ENCODE data around the gene ISG20.

The ISG20 gene

DNA sequence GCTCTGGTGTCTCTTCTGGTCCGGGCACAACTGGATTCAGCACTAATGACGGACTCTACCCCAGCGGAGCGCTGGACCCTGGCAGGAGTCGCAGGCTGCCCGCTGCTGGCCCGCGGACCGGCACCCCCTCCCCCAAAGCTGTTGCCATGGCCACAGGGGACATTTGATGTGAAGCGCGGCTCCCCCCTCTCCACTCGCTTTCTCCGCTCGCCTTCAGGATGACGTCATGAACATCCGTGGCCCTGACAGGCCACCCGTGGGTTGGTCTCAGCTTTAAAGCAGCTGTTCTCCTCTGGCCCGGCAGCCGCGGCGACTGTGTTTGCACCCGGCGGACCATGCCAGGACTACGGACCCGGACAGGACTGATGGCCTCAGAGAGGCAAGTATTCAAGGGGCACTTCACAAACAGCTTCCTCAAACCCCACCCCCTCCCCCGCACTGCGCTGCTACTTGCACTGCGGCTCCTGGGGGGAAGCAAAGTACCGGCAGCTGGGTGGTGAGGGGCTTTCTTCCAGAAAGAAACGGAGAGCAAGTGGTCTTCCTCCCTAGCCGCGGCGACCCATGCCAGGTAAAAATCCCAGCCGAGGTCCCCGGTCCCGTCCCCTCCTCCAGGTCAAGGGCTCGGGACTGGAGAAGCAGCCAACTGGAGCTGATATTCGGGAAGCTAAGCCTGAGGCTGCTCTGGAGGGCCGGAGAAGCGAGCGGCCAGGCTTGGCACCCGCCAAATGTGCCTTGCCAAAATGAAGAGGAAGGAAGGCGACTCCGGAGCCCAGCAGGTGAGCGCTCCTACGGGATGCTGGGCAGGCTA is 34.2 kb upstream of the ISG20 start:
- Histone ChIP-seq H3K4me3 (ENCODE audit: insufficient read depth in 1 of 2, low read depth in 1 of 2, low read length in 2 of 2) (peak overlapping the region in 1 of 2 experiments; percentile 31), H3K18ac (ENCODE audit: low read depth in 1 of 2, low read length in 2 of 2) (no peak overlapping the region), H3K23ac (ENCODE audit: low read length in 2 of 2) (peak overlapping the region in 1 of 2 experiments; percentile 60), H3K4ac (ENCODE audit: low read depth in 1 of 2, low read length in 2 of 2) (no peak overlapping the region), H2BK5ac (ENCODE audit: low read depth, low read length, poor library complexity, severe bottlenecking) (no peak overlapping the region), H3K27ac (ENCODE audit: low read length, poor library complexity, severe bottlenecking) (no peak overlapping the region), H2BK15ac (ENCODE audit: low read depth, poor library complexity, severe bottlenecking) (no peak overlapping the region), H3K4me1 (ENCODE audit: control insufficient read depth, insufficient read depth, low read depth, low read length) (peaks cover 18% of the 10 kb centered on the region), H2AFZ (ENCODE audit: low read depth, low read length) (no peak overlapping the region), H3K9ac (ENCODE audit: low read length) (no peak overlapping the region), H2BK120ac (ENCODE audit: low read depth, low read length) (no peak overlapping the region), H2AK5ac (ENCODE audit: low read length, severe bottlenecking) (no peak overlapping the region), H3K27me3 (ENCODE audit: control insufficient read depth in 1 of 2, insufficient read depth in 1 of 2, low read length in 2 of 2) (peaks cover 63 to 64% of the 10 kb centered on the region in 2 experiments), H4K8ac (ENCODE audit: low read length) (no peak overlapping the region), H3K79me1 (replicated peaks; ENCODE audit: low read length, poor library complexity, severe bottlenecking) (no peaks in the 10 kb centered on the region), H2BK12ac (ENCODE audit: low read length in 2 of 2) (no peak overlapping the region), H3K4me2 (ENCODE audit: low read length, poor library complexity, severe bottlenecking) (no peak overlapping the region), H3K14ac (ENCODE audit: low read length in 2 of 2) (no peak overlapping the region), H3K36me3 (ENCODE audit: control insufficient read depth in 1 of 2, insufficient read depth in 2 of 2, low read depth in 1 of 2, low read length in 2 of 2) (no peaks in the 10 kb centered on the region), H3K9me3 (ENCODE audit: control insufficient read depth, low read length) (no peaks in the 10 kb centered on the region), H4K91ac (ENCODE audit: low read length) (no peak overlapping the region)
- no peak for DNase-seq
- WGBS: 1% methylated on average over 43 of the region's 46 CpGs

DNA sequence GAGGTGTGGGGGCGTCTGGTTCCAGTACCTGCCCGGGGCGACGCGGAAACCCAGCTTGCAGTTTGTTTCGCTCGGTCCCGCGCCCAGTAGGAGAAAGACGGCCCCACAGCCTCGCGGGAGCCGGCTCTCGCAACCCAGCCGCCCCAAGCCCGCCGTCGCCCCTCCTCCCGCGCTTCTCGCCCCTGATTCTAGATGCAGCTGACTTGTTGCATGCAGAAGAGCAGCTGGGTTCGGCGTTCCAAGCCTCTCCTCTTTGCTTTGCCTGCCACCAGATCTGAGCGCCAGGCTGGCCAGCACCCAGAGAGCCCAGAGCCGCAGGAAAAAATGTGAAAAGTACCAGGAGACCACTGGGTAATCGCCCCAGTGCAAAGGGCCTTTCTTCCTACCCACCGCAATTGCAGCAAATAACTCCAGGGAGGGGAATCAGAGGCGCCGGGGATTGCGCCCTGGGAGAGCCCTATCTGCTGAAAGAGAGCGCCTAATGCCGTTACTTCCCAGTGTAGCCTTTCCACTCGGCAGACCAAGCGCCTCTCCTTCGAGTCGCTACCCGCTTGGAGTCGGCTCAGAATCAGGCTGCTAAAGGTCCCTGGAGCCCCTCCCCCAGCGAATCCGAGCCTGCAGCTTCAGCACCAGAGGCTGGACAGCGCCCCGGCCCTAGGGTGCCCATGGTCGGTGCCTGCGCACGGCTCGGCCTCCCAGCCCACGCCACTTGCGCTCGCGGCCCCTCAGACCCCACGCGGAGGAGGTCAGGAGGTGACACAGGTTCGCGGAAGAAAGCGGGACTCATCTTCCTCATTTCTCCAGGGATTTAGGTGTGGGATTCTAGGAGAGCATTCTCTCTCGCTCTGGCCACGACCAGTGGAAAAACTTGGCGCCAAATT is 33.4 kb upstream of the ISG20 start:
- Histone ChIP-seq H3K4me1 (ENCODE audit: control insufficient read depth, insufficient read depth, low read depth, low read length) (peaks cover 18% of the 10 kb centered on the region), H3K27ac (ENCODE audit: low read length, poor library complexity, severe bottlenecking) (no peak overlapping the region), H4K91ac (ENCODE audit: low read length) (no peak overlapping the region), H3K79me1 (replicated peaks; ENCODE audit: low read length, poor library complexity, severe bottlenecking) (no peaks in the 10 kb centered on the region), H3K36me3 (ENCODE audit: control insufficient read depth in 1 of 2, insufficient read depth in 2 of 2, low read depth in 1 of 2, low read length in 2 of 2) (no peaks in the 10 kb centered on the region), H3K9ac (ENCODE audit: low read length) (no peak overlapping the region), H3K14ac (ENCODE audit: low read length in 2 of 2) (no peak overlapping the region), H2BK5ac (ENCODE audit: low read depth, low read length, poor library complexity, severe bottlenecking) (no peak overlapping the region), H3K4me2 (ENCODE audit: low read length, poor library complexity, severe bottlenecking) (peak overlapping the region; percentile 6), H4K8ac (ENCODE audit: low read length) (no peak overlapping the region), H2BK15ac (ENCODE audit: low read depth, poor library complexity, severe bottlenecking) (peak overlapping the region; percentile 6), H2AK5ac (ENCODE audit: low read length, severe bottlenecking) (no peak overlapping the region), H3K9me3 (ENCODE audit: control insufficient read depth, low read length) (no peaks in the 10 kb centered on the region), H3K23ac (ENCODE audit: low read length in 2 of 2) (peak overlapping the region; percentile 41 to 50), H3K4ac (ENCODE audit: low read depth in 1 of 2, low read length in 2 of 2) (no peak overlapping the region), H2AFZ (ENCODE audit: low read depth, low read length) (no peak overlapping the region), H3K4me3 (ENCODE audit: insufficient read depth in 1 of 2, low read depth in 1 of 2, low read length in 2 of 2) (peak overlapping the region in 1 of 2 experiments; percentile 31), H3K27me3 (ENCODE audit: control insufficient read depth in 1 of 2, insufficient read depth in 1 of 2, low read length in 2 of 2) (peaks cover 68 to 69% of the 10 kb centered on the region in 2 experiments), H3K18ac (ENCODE audit: low read depth in 1 of 2, low read length in 2 of 2) (no peak overlapping the region), H2BK12ac (ENCODE audit: low read length in 2 of 2) (no peak overlapping the region), H2BK120ac (ENCODE audit: low read depth, low read length) (no peak overlapping the region)
- 2% methylated on average over 58 of the region's 58 CpGs for WGBS
- DNase-seq: peak; percentile 54

- no peak overlapping the region for H3K4me3 ChIP-seq (ENCODE audit: insufficient read depth in 1 of 2, low read depth in 1 of 2, low read length in 2 of 2)
These were observed 32.6 kb upstream of the ISG20 start for GRCh38 chr15:88606070-88606794.

More at GRCh38 chr15:88606070-88606794, 32.6 kb upstream of the ISG20 start:
- H2BK15ac ChIP-seq (ENCODE audit: low read depth, poor library complexity, severe bottlenecking): no peak overlapping the region
- H3K4me1 ChIP-seq (ENCODE audit: control insufficient read depth, insufficient read depth, low read depth, low read length): peaks cover 22% of the 10 kb centered on the region
- H2AK5ac ChIP-seq (ENCODE audit: low read length, severe bottlenecking): no peak overlapping the region
- H2BK12ac ChIP-seq (ENCODE audit: low read length in 2 of 2): no peak overlapping the region
- H4K91ac ChIP-seq (ENCODE audit: low read length): no peak overlapping the region
- no peak overlapping the region for H3K4ac ChIP-seq (ENCODE audit: low read depth in 1 of 2, low read length in 2 of 2)
- no peak overlapping the region for H3K14ac ChIP-seq (ENCODE audit: low read length in 2 of 2)
- peaks cover 68 to 69% of the 10 kb centered on the region in 2 experiments for H3K27me3 ChIP-seq (ENCODE audit: control insufficient read depth in 1 of 2, insufficient read depth in 1 of 2, low read length in 2 of 2)
- H2BK120ac ChIP-seq (ENCODE audit: low read depth, low read length): no peak overlapping the region
- no peak overlapping the region for H3K18ac ChIP-seq (ENCODE audit: low read depth in 1 of 2, low read length in 2 of 2)
- peak overlapping the region; percentile 6 for H3K4me2 ChIP-seq (ENCODE audit: low read length, poor library complexity, severe bottlenecking)
- DNase-seq: no peak
- H3K9ac ChIP-seq (ENCODE audit: low read length): no peak overlapping the region
- no peak overlapping the region for H3K27ac ChIP-seq (ENCODE audit: low read length, poor library complexity, severe bottlenecking)
- no peaks in the 10 kb centered on the region for H3K9me3 ChIP-seq (ENCODE audit: control insufficient read depth, low read length)
- H3K36me3 ChIP-seq (ENCODE audit: control insufficient read depth in 1 of 2, insufficient read depth in 2 of 2, low read depth in 1 of 2, low read length in 2 of 2): no peaks in the 10 kb centered on the region
- no peaks in the 10 kb centered on the region for H3K79me1 ChIP-seq (replicated peaks; ENCODE audit: low read length, poor library complexity, severe bottlenecking)
- 17% methylated on average over 13 of the region's 26 CpGs for WGBS
- H2BK5ac ChIP-seq (ENCODE audit: low read depth, low read length, poor library complexity, severe bottlenecking): no peak overlapping the region
- peak overlapping the region in 1 of 2 experiments; percentile 50 for H3K23ac ChIP-seq (ENCODE audit: low read length in 2 of 2)
- H4K8ac ChIP-seq (ENCODE audit: low read length): no peak overlapping the region
- H2AFZ ChIP-seq (ENCODE audit: low read depth, low read length): no peak overlapping the region
